GM19395 (cell line): ENCODE results near the gene GPS2.
A peak's percentile ranks its signal among the peaks of the same experiment; 100 is the strongest.

Experiments used
- ATAC-seq: cut with Tn5 transposase; IDR thresholded peaks from one replicate; pipeline ENCODE4 v1.9.1; 2021; ENCODE audit warnings: mild to moderate bottlenecking, moderate library complexity; ENCODE audit not compliant: unreplicated experiment

GPS2 gene

GRCh38 chr17:7314719-7315569 lies at the start of gene GPS2:
Gene GPS2 (minus strand): TSS chr17:7315360. CDS start chr17:7315052, 308 bp downstream.
- ATAC-seq = peak; percentile 70

- ATAC-seq = no peak
Observed at GRCh38 chr17:7363311-7363710, 48.2 kb upstream of the GPS2 start.

- ATAC-seq = no peak
Observed at GRCh38 chr17:7361906-7362305, 46.7 kb upstream of the GPS2 start.

- no peak for ATAC-seq
Observed at GRCh38 chr17:7357381-7357780, 42.2 kb upstream of the GPS2 start.

- ATAC-seq = no peak
Observed at GRCh38 chr17:7356756-7357155, 41.6 kb upstream of the GPS2 start.

- ATAC-seq = no peak
Observed at GRCh38 chr17:7356072-7356549, 41.0 kb upstream of the GPS2 start.

GRCh38 chr17:7355573-7355972 lies 40.4 kb upstream of the GPS2 start:
- ATAC-seq = no peak

- no peak for ATAC-seq
Observed at GRCh38 chr17:7355053-7355452, 39.9 kb upstream of the GPS2 start, which contains the start of gene TMEM95. Gene TMEM95 (plus strand): TSS chr17:7355156. CDS start chr17:7355205, 49 bp downstream.

GRCh38 chr17:7354262-7354843 lies 39.2 kb upstream of the GPS2 start:
- ATAC-seq = no peak

- no peak for ATAC-seq
Observed at GRCh38 chr17:7352910-7353635, 37.9 kb upstream of the GPS2 start.

- no peak for ATAC-seq
Observed at GRCh38 chr17:7352503-7352889, 37.3 kb upstream of the GPS2 start.

- ATAC-seq = peak; percentile 66
Observed at GRCh38 chr17:7351665-7352502, 36.7 kb upstream of the GPS2 start, which contains the start of gene KCTD11. Gene KCTD11 (plus strand): TSS chr17:7352162.

- no peak for ATAC-seq
Observed at GRCh38 chr17:7348478-7349242, 33.5 kb upstream of the GPS2 start.

- ATAC-seq = no peak
Observed at GRCh38 chr17:7347630-7348477, 32.7 kb upstream of the GPS2 start.

GRCh38 chr17:7346761-7347614 lies 31.8 kb upstream of the GPS2 start:
- ATAC-seq = no peak

GRCh38 chr17:7343250-7343649 lies 28.1 kb upstream of the GPS2 start:
- no peak for ATAC-seq

GRCh38 chr17:7341842-7342241 lies 26.7 kb upstream of the GPS2 start:
- ATAC-seq = no peak

GRCh38 chr17:7340179-7340578 lies 25.0 kb upstream of the GPS2 start:
- ATAC-seq = no peak
